ENCODE measurements around the gene SHC4. TPM values are rescaled to one million over a fixed set of nuclear protein-coding genes. Genes with fewer than 3 reads are reported as not detected.

Gene SHC4
- total and polyA plus RNA-seq, 2 of the 8 experiments (the other 6 are each of a cell fraction or from before 2014, with no cell fraction given) = 0.15 to 0.30 TPM

DNA sequence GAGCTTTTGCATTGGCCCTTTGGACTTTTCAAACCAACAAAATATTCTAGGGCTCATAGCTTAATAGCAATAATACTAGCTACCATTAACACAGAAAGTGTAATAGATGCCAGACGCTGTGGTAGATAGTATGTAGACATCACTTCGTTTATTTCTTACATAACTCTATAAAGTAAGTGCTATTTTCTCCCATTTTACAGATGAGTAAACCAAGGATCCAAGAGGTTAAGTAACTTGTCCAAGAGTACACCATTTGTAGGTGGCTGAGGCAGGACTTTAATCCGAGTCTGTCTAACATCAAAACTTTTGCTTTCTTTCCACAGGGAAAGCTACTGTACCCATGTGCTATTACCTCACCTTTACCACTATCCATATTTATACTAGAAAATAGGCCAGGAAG is 73.8 kb downstream of the SHC4 start:
- Histone ChIP-seq H3K79me1 (ENCODE audit: low read depth, low read length) (no peaks in the 10 kb centered on the region), H3K23ac (ENCODE audit: insufficient read length) (no peak overlapping the region), H4K91ac (replicated peaks; ENCODE audit: insufficient read length, low read length) (no peak overlapping the region), H2BK15ac (ENCODE audit: low read length) (no peak overlapping the region), H3K23me2 (ENCODE audit: low read depth, low read length) (no peaks in the 10 kb centered on the region), H3K18ac (ENCODE audit: extremely low read depth, low read length) (no peak overlapping the region), H2BK5ac (ENCODE audit: low read depth, low read length) (no peak overlapping the region), H3K9ac (replicated peaks in 1 of 4; ENCODE audit: extremely low read depth in 1 of 4, low read depth in 3 of 4, low read length in 3 of 4) (no peak overlapping the region), H3K4me2 (ENCODE audit: insufficient read depth in 1 of 2, low read depth in 2 of 2, low read length in 2 of 2) (no peak overlapping the region), H3K4ac (replicated peaks; ENCODE audit: insufficient read length, low read depth, low read length) (no peak overlapping the region), H4K8ac (ENCODE audit: extremely low read depth, insufficient read depth, low read length) (no peak overlapping the region), H3K27me3 (replicated peaks in 1 of 4; ENCODE audit: control insufficient read depth in 3 of 4, extremely low read depth in 1 of 4, insufficient read depth in 3 of 4, low read length in 3 of 4) (no peaks in the 10 kb centered on the region), H3K56ac (replicated peaks; ENCODE audit: insufficient read length, low read depth, low read length) (no peak overlapping the region), H3K79me2 (ENCODE audit: control insufficient read depth in 1 of 2, insufficient read depth in 2 of 2, low read length in 2 of 2) (no peaks in the 10 kb centered on the region), H2AFZ (ENCODE audit: low read length) (no peak overlapping the region), H3K27ac (ENCODE audit: low read depth, low read length) (no peak overlapping the region), H3K14ac (ENCODE audit: insufficient read length) (no peak overlapping the region), H2BK20ac (ENCODE audit: low read length) (no peak overlapping the region), H4K5ac (ENCODE audit: insufficient read length, low read depth, low read length) (no peak overlapping the region), H4K20me1 (replicated peaks in 1 of 2; ENCODE audit: control insufficient read depth in 1 of 2, insufficient read depth in 2 of 2, low read length in 2 of 2) (no peaks in the 10 kb centered on the region), H3K36me3 (ENCODE audit: control insufficient read depth in 2 of 4, insufficient read depth in 4 of 4, low read length in 3 of 4) (no peaks in the 10 kb centered on the region), H2AK5ac (ENCODE audit: low read depth, low read length) (no peak overlapping the region), H3K4me3 (ENCODE audit: extremely low read depth in 1 of 4, insufficient read depth in 2 of 4, low read depth in 3 of 4, low read length in 4 of 4) (no peak overlapping the region), H2BK12ac (ENCODE audit: low read depth, low read length) (no peak overlapping the region), H2BK120ac (replicated peaks; ENCODE audit: low read depth, low read length) (no peak overlapping the region), H3K4me1 (replicated peaks in 1 of 4; ENCODE audit: control insufficient read depth in 3 of 4, insufficient read depth in 4 of 4, low read length in 3 of 4) (no peaks in the 10 kb centered on the region), H3K9me3 (ENCODE audit: insufficient read depth in 2 of 2, low read depth in 1 of 2, low read length in 1 of 2) (no peaks in the 10 kb centered on the region)
- CTCF ChIA-PET (ENCODE audit: partially characterized antibody) = interaction anchor here (0.6 to 4.1 kb wide), 8 partner anchors 9 to 297 kb away, joined by 3 to 19 read pairs (median 4); partner anchors contain the start of gene EID1
- POLR2A ChIA-PET (ENCODE audit: partially characterized antibody) = interaction anchor here (1.8 kb wide), 1 partner anchor 10 kb away, joined by 6 read pairs; no protein-coding TSS in a partner anchor
- WGBS, 2 experiments (ENCODE audit: extremely low coverage in 1 of 2, insufficient coverage in 1 of 2, insufficient read length in 1 of 2, insufficient replicate concordance in 2 of 2, low coverage in 1 of 2, low lambda C conversion rate in 2 of 2, missing lambda C conversion rate in 1 of 2) = 92% methylated on average over 3 of the region's 3 CpGs; no CpG with 5 or more reads in 1 of the 2 experiments
- no peak for FAIRE-seq
- DNase-seq (ENCODE audit: low read depth in 1 of 2, low spot score in 2 of 2) = no peak
- TF ChIP-seq, protein P1, sequence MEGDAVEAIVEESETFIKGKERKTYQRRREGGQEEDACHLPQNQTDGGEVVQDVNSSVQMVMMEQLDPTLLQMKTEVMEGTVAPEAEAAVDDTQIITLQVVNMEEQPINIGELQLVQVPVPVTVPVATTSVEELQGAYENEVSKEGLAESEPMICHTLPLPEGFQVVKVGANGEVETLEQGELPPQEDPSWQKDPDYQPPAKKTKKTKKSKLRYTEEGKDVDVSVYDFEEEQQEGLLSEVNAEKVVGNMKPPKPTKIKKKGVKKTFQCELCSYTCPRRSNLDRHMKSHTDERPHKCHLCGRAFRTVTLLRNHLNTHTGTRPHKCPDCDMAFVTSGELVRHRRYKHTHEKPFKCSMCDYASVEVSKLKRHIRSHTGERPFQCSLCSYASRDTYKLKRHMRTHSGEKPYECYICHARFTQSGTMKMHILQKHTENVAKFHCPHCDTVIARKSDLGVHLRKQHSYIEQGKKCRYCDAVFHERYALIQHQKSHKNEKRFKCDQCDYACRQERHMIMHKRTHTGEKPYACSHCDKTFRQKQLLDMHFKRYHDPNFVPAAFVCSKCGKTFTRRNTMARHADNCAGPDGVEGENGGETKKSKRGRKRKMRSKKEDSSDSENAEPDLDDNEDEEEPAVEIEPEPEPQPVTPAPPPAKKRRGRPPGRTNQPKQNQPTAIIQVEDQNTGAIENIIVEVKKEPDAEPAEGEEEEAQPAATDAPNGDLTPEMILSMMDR (IDR thresholded peaks at IDR 0.05; ENCODE audit: control extremely low read depth in 1 of 3, insufficient read depth in 1 of 3, low read depth in 1 of 3, low read length in 3 of 3) = no peak
- TF ChIP-seq SAP30 (IDR thresholded peaks at IDR 0.05; ENCODE audit: insufficient read depth, insufficient replicate concordance, low read length) (no peak), SIN3A (conservative IDR thresholded peaks at IDR 0.05 in 1 of 2, IDR thresholded peaks at IDR 0.05 in 1 of 2; ENCODE audit: low read depth in 1 of 2, low read length in 2 of 2) (no peak), KDM5A (IDR thresholded peaks at IDR 0.05; ENCODE audit: low read length) (no peak), RBBP5 (IDR thresholded peaks at IDR 0.05; ENCODE audit: borderline replicate concordance, low read depth, low read length) (no peak), HDAC2 (IDR thresholded peaks at IDR 0.05; ENCODE audit: borderline replicate concordance in 1 of 2, low read depth in 2 of 2, low read length in 2 of 2) (no peak), TCF12 (IDR thresholded peaks at IDR 0.05; ENCODE audit: low read depth, low read length) (no peak), POU5F1 (IDR thresholded peaks at IDR 0.05; ENCODE audit: low read depth, low read length) (no peak), SIX5 (IDR thresholded peaks at IDR 0.05; ENCODE audit: low read depth, low read length) (no peak), SIRT6 (IDR thresholded peaks at IDR 0.05; ENCODE audit: low read length) (no peak), CHD1 (IDR thresholded peaks at IDR 0.05; ENCODE audit: low read depth, low read length) (no peak), SRF (IDR thresholded peaks at IDR 0.05; ENCODE audit: low read depth, low read length) (no peak)
